HepG2 (cell line): ENCODE measurements around the gene PCNT. TPM values are rescaled to one million over a fixed set of nuclear protein-coding genes. Genes with fewer than 3 reads are reported as not detected.
A peak's percentile ranks its signal among the peaks of the same experiment; 100 is the strongest.

ENCODE experiments used
- AGO1 ChIP-seq: fragments of 200-400 bp; formaldehyde crosslinking; IDR thresholded peaks from 2 replicates; pipeline ENCODE4 v1.6.1; 2017; ENCODE audit warnings: mild to moderate bottlenecking, low read depth, low read length, moderate library complexity; ENCODE audit not compliant: poor library complexity, severe bottlenecking
- CBX1 ChIP-seq: IDR thresholded peaks from one replicate; pipeline ENCODE4 v1.6.1; 2016; ENCODE audit warnings: antibody characterized with exemption, low read depth
- CEBPB ChIP-seq: IDR thresholded peaks from 2 replicates; pipeline ENCODE4 v1.6.1; 2011; ENCODE audit warnings: low read depth, low read length, improper control_type of control experiment, borderline replicate concordance
- CENPX ChIP-seq: sonication (generic); formaldehyde crosslinking; IDR thresholded peaks from 2 replicates; pipeline ENCODE4 v1.9.0; 2021; ENCODE audit warnings: mild to moderate bottlenecking, missing genetic modification reagents, moderate library complexity
- HMG20A ChIP-seq: IDR thresholded peaks from 2 replicates; pipeline ENCODE4 v1.6.1; 2016; ENCODE audit warnings: borderline replicate concordance
- JUN ChIP-seq: sonication (generic); formaldehyde crosslinking; IDR thresholded peaks from 2 replicates; pipeline ENCODE4 v1.4.0; 2020; ENCODE audit warnings: mild to moderate bottlenecking, missing genetic modification reagents
- KLF9 ChIP-seq: IDR thresholded peaks from 2 replicates; pipeline ENCODE4 v1.6.1; 2016; ENCODE audit warnings: low read depth
- KMT2B ChIP-seq: IDR thresholded peaks from 2 replicates; pipeline ENCODE4 v1.6.1; 2016; ENCODE audit warnings: missing genetic modification reagents, missing compliant biosample characterization
- MAZ ChIP-seq, 2 experiments: sonication (generic) in 1 of 2; formaldehyde crosslinking in 1 of 2; IDR thresholded peaks; 2 replicates each; pipeline versions ENCODE4 v1.5.0 to v1.6.1; 2012 to 2020; ENCODE audit warnings: low read depth in 2 of 2, mild to moderate bottlenecking in 2 of 2, borderline replicate concordance in 1 of 2, improper control_type of control experiment in 1 of 2, low read length in 1 of 2, missing genetic modification reagents in 1 of 2, moderate library complexity in 1 of 2
- PHF5A ChIP-seq: IDR thresholded peaks from one replicate; pipeline ENCODE4 v1.6.1; 2018; ENCODE audit warnings: low read depth, missing genetic modification reagents; ENCODE audit not compliant: unreplicated experiment
- RAD21 ChIP-seq: fragments of 450-650 bp; formaldehyde crosslinking; IDR thresholded peaks from 2 replicates; pipeline ENCODE4 v1.5.0; 2020; ENCODE audit warnings: mild to moderate bottlenecking
- SRSF9 ChIP-seq: fragments of 200-400 bp; formaldehyde crosslinking; IDR thresholded peaks from 2 replicates; pipeline ENCODE4 v1.6.1; 2018; ENCODE audit warnings: borderline replicate concordance, mild to moderate bottlenecking, low read depth, low read length; ENCODE audit not compliant: insufficient read depth, poor library complexity, severe bottlenecking
- ZBTB7A ChIP-seq: sonication (generic); formaldehyde crosslinking; IDR thresholded peaks from 2 replicates; pipeline ENCODE4 v1.8.0; 2022; ENCODE audit warnings: mild to moderate bottlenecking, missing genetic modification reagents
- ZNF234 ChIP-seq: sonication (generic); formaldehyde crosslinking; conservative IDR thresholded peaks from 2 replicates; pipeline ENCODE4 v1.5.1; 2020; ENCODE audit warnings: mild to moderate bottlenecking, missing genetic modification reagents
- ZNF337 ChIP-seq: sonication (generic); formaldehyde crosslinking; IDR thresholded peaks from 2 replicates; pipeline ENCODE4 v1.5.1; 2020; ENCODE audit warnings: missing genetic modification reagents, low read depth, mild to moderate bottlenecking, borderline replicate concordance
- ZNF383 ChIP-seq: sonication (generic); formaldehyde crosslinking; IDR thresholded peaks from 2 replicates; pipeline ENCODE4 v1.4.0; 2020; ENCODE audit warnings: missing genetic modification reagents, mild to moderate bottlenecking, borderline replicate concordance
- ZNF501 ChIP-seq: sonication (generic); formaldehyde crosslinking; IDR thresholded peaks from 2 replicates; pipeline ENCODE4 v1.5.1; 2020; ENCODE audit warnings: mild to moderate bottlenecking, moderate library complexity, missing genetic modification reagents
- ZNF558 ChIP-seq: sonication (generic); formaldehyde crosslinking; IDR thresholded peaks from 2 replicates; pipeline ENCODE4 v1.9.0; 2022; ENCODE audit warnings: mild to moderate bottlenecking, missing genetic modification reagents, borderline replicate concordance
- ZNF703 ChIP-seq: sonication (generic); formaldehyde crosslinking; IDR thresholded peaks from 2 replicates; pipeline ENCODE4 v1.5.1; 2020; ENCODE audit warnings: missing genetic modification reagents, mild to moderate bottlenecking, moderate library complexity, borderline replicate concordance
- polyA plus RNA-seq, 8 experiments: library from polyadenylated mRNA; depleted of rRNA in 3 of 8; stranded (reverse) in 7 of 8; unstranded in 1 of 8; fragments of >200 nt; fragmentation: Illumina TruSeq in 4 of 8; extraction: Trizol in 4 of 8; gene quantifications; 2 replicates each; pipeline versions ENCODE4 v1.2.1 to v1.2.3, GENCODE V29; 2011 to 2016; ENCODE audit warnings: low read depth in 4 of 8, missing spikeins in 1 of 8, mixed read lengths in 1 of 8; ENCODE audit not compliant: insufficient read depth in 1 of 8
- total RNA-seq, 5 experiments: library from RNA; depleted of rRNA; stranded (reverse); fragments of >200 nt; fragmentation: Illumina TruSeq; extraction: Trizol; gene quantifications; 2 replicates each; pipeline ENCODE4 v1.2.3, GENCODE V29; 2016; ENCODE audit warnings: low read depth in 1 of 5
- TF ChIP-seq, protein P1 (sequence below): sonication (generic); formaldehyde crosslinking; IDR thresholded peaks from 2 replicates; pipeline ENCODE4 v1.4.0; 2020; ENCODE audit warnings: mild to moderate bottlenecking, missing genetic modification reagents
- TF ChIP-seq, protein P2 (sequence below): sonication (generic); formaldehyde crosslinking; IDR thresholded peaks from 2 replicates; pipeline ENCODE4 v1.9.0; 2021; ENCODE audit warnings: missing genetic modification reagents, mild to moderate bottlenecking, borderline replicate concordance
- TF ChIP-seq, protein P3 (sequence below): IDR thresholded peaks from 2 replicates; pipeline ENCODE4 v1.6.1; 2016; ENCODE audit warnings: mild to moderate bottlenecking
- TF ChIP-seq, protein P4 (sequence below): sonication (generic); formaldehyde crosslinking; IDR thresholded peaks from 2 replicates; pipeline ENCODE4 v1.9.0; 2021; ENCODE audit warnings: missing genetic modification reagents, borderline replicate concordance

Gene PCNT
- total and polyA plus RNA-seq, 2 of the 13 experiments (the other 11 are each of a cell fraction or from before 2014, with no cell fraction given) = 5.6 to 12.4 TPM

DNA sequence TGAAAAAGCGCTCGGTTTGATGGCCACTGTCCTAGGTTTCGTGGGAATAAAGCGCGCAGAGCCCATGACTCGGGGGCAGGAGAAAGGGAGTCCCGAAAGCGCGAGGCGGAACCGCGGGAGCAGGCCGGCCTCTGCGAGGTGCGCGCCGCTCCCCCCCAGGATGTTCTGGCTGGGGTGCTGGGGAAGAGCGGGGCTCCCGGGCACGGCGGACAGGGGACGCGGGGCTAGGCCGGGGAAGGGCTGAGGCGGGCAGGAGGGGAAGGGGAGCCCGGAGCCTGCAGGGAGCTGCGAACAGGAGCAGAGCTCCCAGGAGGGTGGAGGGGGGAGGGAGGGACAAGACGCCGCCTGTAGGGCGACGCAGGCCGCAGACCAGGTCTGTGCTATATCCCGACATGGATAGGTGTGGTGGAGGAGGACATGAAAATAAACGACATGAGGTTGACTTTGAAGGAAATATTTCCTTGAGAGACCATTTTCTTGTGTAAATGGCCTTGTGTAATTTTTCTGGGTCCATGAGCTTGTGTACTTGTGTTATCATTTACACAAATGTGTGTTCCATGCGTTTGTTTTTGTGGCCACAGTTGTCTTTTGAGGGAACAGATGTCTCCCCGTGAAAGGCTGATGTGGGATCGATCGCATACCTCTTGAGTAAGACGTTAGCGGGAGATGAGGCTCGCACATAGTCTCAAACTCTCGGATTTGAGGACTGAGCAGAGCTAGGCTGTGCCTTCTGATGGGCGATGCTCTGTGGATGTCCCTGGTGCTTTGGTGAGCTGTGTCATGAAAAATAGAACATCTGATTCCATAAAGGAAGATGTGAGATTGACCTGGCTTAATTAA is 1.3 kb downstream of the PCNT start (continued):
- TF ChIP-seq, protein P1, sequence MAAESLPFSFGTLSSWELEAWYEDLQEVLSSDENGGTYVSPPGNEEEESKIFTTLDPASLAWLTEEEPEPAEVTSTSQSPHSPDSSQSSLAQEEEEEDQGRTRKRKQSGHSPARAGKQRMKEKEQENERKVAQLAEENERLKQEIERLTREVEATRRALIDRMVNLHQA (CRISPR knock-in tag) = no peak
- TF ChIP-seq ZNF337 (CRISPR knock-in tag) (no peak), SRSF9 (no peak), JUN (CRISPR knock-in tag) (no peak), CBX1 (no peak), CEBPB (no peak), MAZ (IDR thresholded peaks at IDR 0.05; ENCODE audit: borderline replicate concordance, low read depth, low read length) (no peak; the same call in 1 of the 2 replicates), MAZ (CRISPR knock-in tag; IDR thresholded peaks at IDR 0.05; ENCODE audit: low read depth) (no peak), ZNF558 (CRISPR knock-in tag) (no peak), ZNF501 (CRISPR knock-in tag) (peak; percentile 74), ZNF703 (CRISPR knock-in tag) (no peak), AGO1 (no peak), RAD21 (no peak), ZNF234 (CRISPR knock-in tag) (no peak), ZBTB7A (no peak), ZNF383 (no peak), KMT2B (CRISPR knock-in tag) (no peak; the same call in 1 of the 2 replicates), KLF9 (no peak), PHF5A (no peak), CENPX (CRISPR knock-in tag) (no peak), HMG20A (CRISPR knock-in tag) (no peak)
- TF ChIP-seq, protein P2, sequence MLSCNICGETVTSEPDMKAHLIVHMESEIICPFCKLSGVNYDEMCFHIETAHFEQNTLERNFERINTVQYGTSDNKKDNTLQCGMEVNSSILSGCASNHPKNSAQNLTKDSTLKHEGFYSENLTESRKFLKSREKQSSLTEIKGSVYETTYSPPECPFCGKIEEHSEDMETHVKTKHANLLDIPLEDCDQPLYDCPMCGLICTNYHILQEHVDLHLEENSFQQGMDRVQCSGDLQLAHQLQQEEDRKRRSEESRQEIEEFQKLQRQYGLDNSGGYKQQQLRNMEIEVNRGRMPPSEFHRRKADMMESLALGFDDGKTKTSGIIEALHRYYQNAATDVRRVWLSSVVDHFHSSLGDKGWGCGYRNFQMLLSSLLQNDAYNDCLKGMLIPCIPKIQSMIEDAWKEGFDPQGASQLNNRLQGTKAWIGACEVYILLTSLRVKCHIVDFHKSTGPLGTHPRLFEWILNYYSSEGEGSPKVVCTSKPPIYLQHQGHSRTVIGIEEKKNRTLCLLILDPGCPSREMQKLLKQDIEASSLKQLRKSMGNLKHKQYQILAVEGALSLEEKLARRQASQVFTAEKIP (CRISPR knock-in tag) = no peak
- TF ChIP-seq, protein P3, sequence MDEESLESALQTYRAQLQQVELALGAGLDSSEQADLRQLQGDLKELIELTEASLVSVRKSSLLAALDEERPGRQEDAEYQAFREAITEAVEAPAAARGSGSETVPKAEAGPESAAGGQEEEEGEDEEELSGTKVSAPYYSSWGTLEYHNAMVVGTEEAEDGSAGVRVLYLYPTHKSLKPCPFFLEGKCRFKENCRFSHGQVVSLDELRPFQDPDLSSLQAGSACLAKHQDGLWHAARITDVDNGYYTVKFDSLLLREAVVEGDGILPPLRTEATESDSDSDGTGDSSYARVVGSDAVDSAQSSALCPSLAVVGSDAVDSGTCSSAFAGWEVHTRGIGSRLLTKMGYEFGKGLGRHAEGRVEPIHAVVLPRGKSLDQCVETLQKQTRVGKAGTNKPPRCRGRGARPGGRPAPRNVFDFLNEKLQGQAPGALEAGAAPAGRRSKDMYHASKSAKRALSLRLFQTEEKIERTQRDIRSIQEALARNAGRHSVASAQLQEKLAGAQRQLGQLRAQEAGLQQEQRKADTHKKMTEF = no peak
- TF ChIP-seq, protein P4, sequence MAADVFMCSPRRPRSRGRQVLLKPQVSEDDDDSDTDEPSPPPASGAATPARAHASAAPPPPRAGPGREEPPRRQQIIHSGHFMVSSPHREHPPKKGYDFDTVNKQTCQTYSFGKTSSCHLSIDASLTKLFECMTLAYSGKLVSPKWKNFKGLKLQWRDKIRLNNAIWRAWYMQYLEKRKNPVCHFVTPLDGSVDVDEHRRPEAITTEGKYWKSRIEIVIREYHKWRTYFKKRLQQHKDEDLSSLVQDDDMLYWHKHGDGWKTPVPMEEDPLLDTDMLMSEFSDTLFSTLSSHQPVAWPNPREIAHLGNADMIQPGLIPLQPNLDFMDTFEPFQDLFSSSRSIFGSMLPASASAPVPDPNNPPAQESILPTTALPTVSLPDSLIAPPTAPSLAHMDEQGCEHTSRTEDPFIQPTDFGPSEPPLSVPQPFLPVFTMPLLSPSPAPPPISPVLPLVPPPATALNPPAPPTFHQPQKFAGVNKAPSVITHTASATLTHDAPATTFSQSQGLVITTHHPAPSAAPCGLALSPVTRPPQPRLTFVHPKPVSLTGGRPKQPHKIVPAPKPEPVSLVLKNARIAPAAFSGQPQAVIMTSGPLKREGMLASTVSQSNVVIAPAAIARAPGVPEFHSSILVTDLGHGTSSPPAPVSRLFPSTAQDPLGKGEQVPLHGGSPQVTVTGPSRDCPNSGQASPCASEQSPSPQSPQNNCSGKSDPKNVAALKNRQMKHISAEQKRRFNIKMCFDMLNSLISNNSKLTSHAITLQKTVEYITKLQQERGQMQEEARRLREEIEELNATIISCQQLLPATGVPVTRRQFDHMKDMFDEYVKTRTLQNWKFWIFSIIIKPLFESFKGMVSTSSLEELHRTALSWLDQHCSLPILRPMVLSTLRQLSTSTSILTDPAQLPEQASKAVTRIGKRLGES = no peak
